WTC11 (cell line): ENCODE results near the gene MRPL19. TPM values are rescaled to one million over a fixed set of nuclear protein-coding genes. Genes with fewer than 3 reads are reported as not detected.

Source experiments
- ATAC-seq: fragments of 200-7000 bp; cut with Tn5 transposase; 2 replicates; pipeline ENCODE4 v1.10.0; 2021; ENCODE audit warnings: mild to moderate bottlenecking, moderate library complexity
- CTCF ChIA-PET: fragments of 300-600 bp; sonication (Branson Sonifier 250); formaldehyde crosslinking; loops from one replicate; lab custom pipeline; 2021; ENCODE audit warnings: antibody characterized with exemption; lab: Charles Lee
- POLR2A ChIA-PET: fragments of 350-600 bp; sonication (Branson Sonifier 250); formaldehyde crosslinking; loops from one replicate; lab custom pipeline; 2021; ENCODE audit warnings: antibody characterized with exemption; lab: Charles Lee
- DNase-seq: peaks from one replicate; pipeline ENCODE4 v3.0.0; 2021; ENCODE audit warnings: low spot score
- H3K27ac Mint-ChIP-seq: 2 replicates; pipeline ENCODE4 v1.8.0; 2021; ENCODE audit warnings: mixed read lengths
- H3K27me3 Mint-ChIP-seq: 2 replicates; pipeline ENCODE4 v1.8.0; 2021; ENCODE audit warnings: low read depth, mild to moderate bottlenecking, moderate library complexity, mixed read lengths
- H3K36me3 Mint-ChIP-seq: 2 replicates; pipeline ENCODE4 v1.8.0; 2021; ENCODE audit warnings: mixed read lengths
- H3K4me1 Mint-ChIP-seq: 2 replicates; pipeline ENCODE4 v1.8.0; 2022; ENCODE audit warnings: mixed read lengths
- H3K4me3 Mint-ChIP-seq: 2 replicates; pipeline ENCODE4 v1.8.0; 2021; ENCODE audit warnings: mild to moderate bottlenecking, moderate library complexity, mixed read lengths
- H3K9me3 Mint-ChIP-seq: 2 replicates; pipeline ENCODE4 v1.8.0; 2021; ENCODE audit warnings: mixed read lengths
- CBFB ChIP-seq: sonication (generic); formaldehyde crosslinking; IDR thresholded peaks from 2 replicates; pipeline ENCODE4 v1.8.1; 2022; ENCODE audit warnings: mild to moderate bottlenecking, low read depth, missing genetic modification reagents
- ELF4 ChIP-seq: sonication (generic); formaldehyde crosslinking; IDR thresholded peaks from 2 replicates; pipeline ENCODE4 v1.8.1; 2022; ENCODE audit warnings: low read depth, mild to moderate bottlenecking, moderate library complexity, missing genetic modification reagents
- ESRRA ChIP-seq: sonication (generic); formaldehyde crosslinking; IDR thresholded peaks from 2 replicates; pipeline ENCODE4 v1.8.1; 2022; ENCODE audit warnings: mild to moderate bottlenecking, missing genetic modification reagents, borderline replicate concordance
- GTF2I ChIP-seq: fragments of 250-450 bp; sonication (Bioruptor Pico); conservative IDR thresholded peaks from 2 replicates; pipeline ENCODE4 v1.4.0; 2021; ENCODE audit warnings: mild to moderate bottlenecking
- HMGA2 ChIP-seq: fragments of 250-450 bp; sonication (Bioruptor Pico); IDR thresholded peaks from 2 replicates; pipeline ENCODE4 v1.4.0; 2021; ENCODE audit warnings: mild to moderate bottlenecking, moderate library complexity
- JAZF1 ChIP-seq: fragments of 250-450 bp; sonication (Bioruptor Pico); IDR thresholded peaks from 2 replicates; pipeline ENCODE4 v1.9.0; 2021; ENCODE audit warnings: moderate library complexity, mild to moderate bottlenecking, inconsistent platforms
- NR2C2 ChIP-seq: sonication (generic); formaldehyde crosslinking; IDR thresholded peaks from 2 replicates; pipeline ENCODE4 v1.8.0; 2022; ENCODE audit warnings: mild to moderate bottlenecking, missing genetic modification reagents
- SMAD3 ChIP-seq: sonication (generic); formaldehyde crosslinking; IDR thresholded peaks from 2 replicates; pipeline ENCODE4 v1.8.0; 2022; ENCODE audit warnings: missing genetic modification reagents, mild to moderate bottlenecking, borderline replicate concordance
- TCF7 ChIP-seq: sonication (generic); formaldehyde crosslinking; IDR thresholded peaks from 2 replicates; pipeline ENCODE4 v1.8.0; 2022; ENCODE audit warnings: mild to moderate bottlenecking, low read depth, missing genetic modification reagents, moderate library complexity
- ZNF671 ChIP-seq: fragments of 250-450 bp; sonication (Bioruptor Pico); IDR thresholded peaks from 2 replicates; pipeline ENCODE4 v1.8.0; 2021; ENCODE audit warnings: mild to moderate bottlenecking
- total RNA-seq: library from RNA; stranded (reverse); gene quantifications from 3 replicates; pipeline ENCODE4 v1.2.3, GENCODE V29; 2021
- TF ChIP-seq, protein P1 (sequence below): sonication (generic); formaldehyde crosslinking; IDR thresholded peaks from 2 replicates; pipeline ENCODE4 v1.8.0; 2022; ENCODE audit warnings: missing genetic modification reagents
- TF ChIP-seq, protein P2 (sequence below): sonication (generic); formaldehyde crosslinking; IDR thresholded peaks from 2 replicates; pipeline ENCODE4 v1.8.1; 2023; ENCODE audit warnings: mild to moderate bottlenecking, missing genetic modification reagents
- TF ChIP-seq, protein P3 (sequence below): sonication (generic); formaldehyde crosslinking; IDR thresholded peaks from 2 replicates; pipeline ENCODE4 v1.8.1; 2023; ENCODE audit warnings: mild to moderate bottlenecking, missing genetic modification reagents, moderate library complexity
- TF ChIP-seq, protein P4 (sequence below): sonication (generic); formaldehyde crosslinking; IDR thresholded peaks from 2 replicates; pipeline ENCODE4 v1.8.0; 2023; ENCODE audit warnings: mild to moderate bottlenecking, missing genetic modification reagents
- TF ChIP-seq, protein P5 (sequence below): sonication (generic); formaldehyde crosslinking; IDR thresholded peaks from 2 replicates; pipeline ENCODE4 v1.8.1; 2022; ENCODE audit warnings: low read depth, missing genetic modification reagents, borderline replicate concordance
- TF ChIP-seq, protein P6 (sequence below): fragments of 250-450 bp; sonication (Bioruptor Pico); IDR thresholded peaks from 2 replicates; pipeline ENCODE4 v1.9.0; 2021; ENCODE audit warnings: mild to moderate bottlenecking
- TF ChIP-seq, protein P7 (sequence below): sonication (generic); formaldehyde crosslinking; conservative IDR thresholded peaks from 2 replicates; pipeline ENCODE4 v1.8.1; 2022; ENCODE audit warnings: mild to moderate bottlenecking, missing genetic modification reagents

Gene MRPL19
- total RNA-seq, 1 experiment from 2014 or later = 65.8 TPM

DNA sequence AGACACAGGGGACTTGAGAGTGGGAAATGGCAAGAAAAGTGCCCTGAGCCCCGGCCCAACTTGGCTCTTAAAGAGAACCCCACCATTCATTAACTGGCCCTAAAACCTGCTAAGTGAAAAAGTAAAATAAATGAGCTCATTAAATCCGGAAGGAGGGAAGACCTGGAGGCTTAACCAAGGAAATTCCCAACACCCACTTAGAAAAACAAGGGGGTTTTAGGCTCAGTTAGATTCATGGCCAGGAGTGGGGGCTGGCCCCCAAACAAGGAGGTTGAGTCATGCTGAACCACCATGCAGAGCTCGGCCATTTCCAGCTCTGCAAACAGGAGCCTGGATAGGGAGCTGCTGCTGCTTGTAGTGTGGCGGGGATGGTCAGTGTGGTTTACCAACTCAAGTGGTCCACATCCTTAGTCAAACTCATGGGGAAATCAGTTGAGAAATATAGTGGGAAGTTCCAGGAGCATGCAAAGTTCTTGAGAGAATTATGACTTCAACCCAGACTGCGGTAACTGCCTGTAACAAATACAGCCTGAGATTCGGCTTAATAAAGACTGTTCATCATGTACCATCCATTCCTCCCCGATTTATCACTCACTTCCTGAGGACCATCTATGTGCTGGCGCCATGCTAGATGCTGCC is 39.7 kb upstream of the MRPL19 start (continued):
- TF ChIP-seq, protein P1, sequence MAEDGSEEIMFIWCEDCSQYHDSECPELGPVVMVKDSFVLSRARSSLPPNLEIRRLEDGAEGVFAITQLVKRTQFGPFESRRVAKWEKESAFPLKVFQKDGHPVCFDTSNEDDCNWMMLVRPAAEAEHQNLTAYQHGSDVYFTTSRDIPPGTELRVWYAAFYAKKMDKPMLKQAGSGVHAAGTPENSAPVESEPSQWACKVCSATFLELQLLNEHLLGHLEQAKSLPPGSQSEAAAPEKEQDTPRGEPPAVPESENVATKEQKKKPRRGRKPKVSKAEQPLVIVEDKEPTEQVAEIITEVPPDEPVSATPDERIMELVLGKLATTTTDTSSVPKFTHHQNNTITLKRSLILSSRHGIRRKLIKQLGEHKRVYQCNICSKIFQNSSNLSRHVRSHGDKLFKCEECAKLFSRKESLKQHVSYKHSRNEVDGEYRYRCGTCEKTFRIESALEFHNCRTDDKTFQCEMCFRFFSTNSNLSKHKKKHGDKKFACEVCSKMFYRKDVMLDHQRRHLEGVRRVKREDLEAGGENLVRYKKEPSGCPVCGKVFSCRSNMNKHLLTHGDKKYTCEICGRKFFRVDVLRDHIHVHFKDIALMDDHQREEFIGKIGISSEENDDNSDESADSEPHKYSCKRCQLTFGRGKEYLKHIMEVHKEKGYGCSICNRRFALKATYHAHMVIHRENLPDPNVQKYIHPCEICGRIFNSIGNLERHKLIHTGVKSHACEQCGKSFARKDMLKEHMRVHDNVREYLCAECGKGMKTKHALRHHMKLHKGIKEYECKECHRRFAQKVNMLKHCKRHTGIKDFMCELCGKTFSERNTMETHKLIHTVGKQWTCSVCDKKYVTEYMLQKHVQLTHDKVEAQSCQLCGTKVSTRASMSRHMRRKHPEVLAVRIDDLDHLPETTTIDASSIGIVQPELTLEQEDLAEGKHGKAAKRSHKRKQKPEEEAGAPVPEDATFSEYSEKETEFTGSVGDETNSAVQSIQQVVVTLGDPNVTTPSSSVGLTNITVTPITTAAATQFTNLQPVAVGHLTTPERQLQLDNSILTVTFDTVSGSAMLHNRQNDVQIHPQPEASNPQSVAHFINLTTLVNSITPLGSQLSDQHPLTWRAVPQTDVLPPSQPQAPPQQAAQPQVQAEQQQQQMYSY (CRISPR knock-in tag) = no peak
- TF ChIP-seq JAZF1 (CRISPR knock-in tag) (no peak), ZNF671 (CRISPR knock-in tag) (no peak), ELF4 (CRISPR knock-in tag) (no peak)
- TF ChIP-seq, protein P2, sequence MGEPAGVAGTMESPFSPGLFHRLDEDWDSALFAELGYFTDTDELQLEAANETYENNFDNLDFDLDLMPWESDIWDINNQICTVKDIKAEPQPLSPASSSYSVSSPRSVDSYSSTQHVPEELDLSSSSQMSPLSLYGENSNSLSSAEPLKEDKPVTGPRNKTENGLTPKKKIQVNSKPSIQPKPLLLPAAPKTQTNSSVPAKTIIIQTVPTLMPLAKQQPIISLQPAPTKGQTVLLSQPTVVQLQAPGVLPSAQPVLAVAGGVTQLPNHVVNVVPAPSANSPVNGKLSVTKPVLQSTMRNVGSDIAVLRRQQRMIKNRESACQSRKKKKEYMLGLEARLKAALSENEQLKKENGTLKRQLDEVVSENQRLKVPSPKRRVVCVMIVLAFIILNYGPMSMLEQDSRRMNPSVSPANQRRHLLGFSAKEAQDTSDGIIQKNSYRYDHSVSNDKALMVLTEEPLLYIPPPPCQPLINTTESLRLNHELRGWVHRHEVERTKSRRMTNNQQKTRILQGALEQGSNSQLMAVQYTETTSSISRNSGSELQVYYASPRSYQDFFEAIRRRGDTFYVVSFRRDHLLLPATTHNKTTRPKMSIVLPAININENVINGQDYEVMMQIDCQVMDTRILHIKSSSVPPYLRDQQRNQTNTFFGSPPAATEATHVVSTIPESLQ = no peak

DNA sequence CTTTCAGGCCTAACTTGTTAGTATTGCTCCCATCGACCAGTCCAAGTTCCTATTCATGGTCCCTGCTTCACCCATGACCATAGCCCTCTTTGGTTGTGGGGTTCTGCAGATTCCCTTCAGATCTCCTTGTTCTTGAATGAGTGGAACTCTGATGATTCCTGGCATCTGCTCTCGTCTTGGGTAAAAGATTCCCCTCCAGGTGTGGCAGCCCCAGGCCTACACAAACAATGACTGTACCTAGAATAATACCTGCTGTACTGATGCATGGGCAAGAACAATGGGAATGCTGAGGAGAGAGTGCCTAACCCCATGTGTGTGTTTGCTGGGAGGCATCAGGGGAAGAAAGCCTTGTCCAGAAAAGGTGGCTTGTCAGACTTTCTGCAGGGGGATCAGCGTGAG is 39.2 kb upstream of the MRPL19 start:
- TF ChIP-seq TCF7 (CRISPR knock-in tag) (no peak), ZNF671 (CRISPR knock-in tag) (no peak), CBFB (CRISPR knock-in tag) (no peak), SMAD3 (CRISPR knock-in tag) (no peak), NR2C2 (CRISPR knock-in tag) (no peak)
- TF ChIP-seq, protein P3, sequence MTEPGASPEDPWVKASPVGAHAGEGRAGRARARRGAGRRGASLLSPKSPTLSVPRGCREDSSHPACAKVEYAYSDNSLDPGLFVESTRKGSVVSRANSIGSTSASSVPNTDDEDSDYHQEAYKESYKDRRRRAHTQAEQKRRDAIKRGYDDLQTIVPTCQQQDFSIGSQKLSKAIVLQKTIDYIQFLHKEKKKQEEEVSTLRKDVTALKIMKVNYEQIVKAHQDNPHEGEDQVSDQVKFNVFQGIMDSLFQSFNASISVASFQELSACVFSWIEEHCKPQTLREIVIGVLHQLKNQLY (CRISPR knock-in tag) = no peak
- TF ChIP-seq, protein P4, sequence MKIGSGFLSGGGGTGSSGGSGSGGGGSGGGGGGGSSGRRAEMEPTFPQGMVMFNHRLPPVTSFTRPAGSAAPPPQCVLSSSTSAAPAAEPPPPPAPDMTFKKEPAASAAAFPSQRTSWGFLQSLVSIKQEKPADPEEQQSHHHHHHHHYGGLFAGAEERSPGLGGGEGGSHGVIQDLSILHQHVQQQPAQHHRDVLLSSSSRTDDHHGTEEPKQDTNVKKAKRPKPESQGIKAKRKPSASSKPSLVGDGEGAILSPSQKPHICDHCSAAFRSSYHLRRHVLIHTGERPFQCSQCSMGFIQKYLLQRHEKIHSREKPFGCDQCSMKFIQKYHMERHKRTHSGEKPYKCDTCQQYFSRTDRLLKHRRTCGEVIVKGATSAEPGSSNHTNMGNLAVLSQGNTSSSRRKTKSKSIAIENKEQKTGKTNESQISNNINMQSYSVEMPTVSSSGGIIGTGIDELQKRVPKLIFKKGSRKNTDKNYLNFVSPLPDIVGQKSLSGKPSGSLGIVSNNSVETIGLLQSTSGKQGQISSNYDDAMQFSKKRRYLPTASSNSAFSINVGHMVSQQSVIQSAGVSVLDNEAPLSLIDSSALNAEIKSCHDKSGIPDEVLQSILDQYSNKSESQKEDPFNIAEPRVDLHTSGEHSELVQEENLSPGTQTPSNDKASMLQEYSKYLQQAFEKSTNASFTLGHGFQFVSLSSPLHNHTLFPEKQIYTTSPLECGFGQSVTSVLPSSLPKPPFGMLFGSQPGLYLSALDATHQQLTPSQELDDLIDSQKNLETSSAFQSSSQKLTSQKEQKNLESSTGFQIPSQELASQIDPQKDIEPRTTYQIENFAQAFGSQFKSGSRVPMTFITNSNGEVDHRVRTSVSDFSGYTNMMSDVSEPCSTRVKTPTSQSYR = no peak
- Mint-ChIP-seq H3K27me3 (peaks cover 16% of the 10 kb centered on the region), H3K27ac (no peak overlapping the region), H3K4me1 (peaks cover 13% of the 10 kb centered on the region), H3K9me3 (peaks cover 11% of the 10 kb centered on the region), H3K4me3 (no peak overlapping the region), H3K36me3 (no peaks in the 10 kb centered on the region)
- DNase-seq = no peak
- ChIA-PET POLR2A (no interaction called here), CTCF (interaction anchor here (1.2 to 1.6 kb wide), 2 partner anchors 21 to 46 kb away, joined by 4 to 10 read pairs; no protein-coding TSS in a partner anchor)
- ATAC-seq = no peak

DNA sequence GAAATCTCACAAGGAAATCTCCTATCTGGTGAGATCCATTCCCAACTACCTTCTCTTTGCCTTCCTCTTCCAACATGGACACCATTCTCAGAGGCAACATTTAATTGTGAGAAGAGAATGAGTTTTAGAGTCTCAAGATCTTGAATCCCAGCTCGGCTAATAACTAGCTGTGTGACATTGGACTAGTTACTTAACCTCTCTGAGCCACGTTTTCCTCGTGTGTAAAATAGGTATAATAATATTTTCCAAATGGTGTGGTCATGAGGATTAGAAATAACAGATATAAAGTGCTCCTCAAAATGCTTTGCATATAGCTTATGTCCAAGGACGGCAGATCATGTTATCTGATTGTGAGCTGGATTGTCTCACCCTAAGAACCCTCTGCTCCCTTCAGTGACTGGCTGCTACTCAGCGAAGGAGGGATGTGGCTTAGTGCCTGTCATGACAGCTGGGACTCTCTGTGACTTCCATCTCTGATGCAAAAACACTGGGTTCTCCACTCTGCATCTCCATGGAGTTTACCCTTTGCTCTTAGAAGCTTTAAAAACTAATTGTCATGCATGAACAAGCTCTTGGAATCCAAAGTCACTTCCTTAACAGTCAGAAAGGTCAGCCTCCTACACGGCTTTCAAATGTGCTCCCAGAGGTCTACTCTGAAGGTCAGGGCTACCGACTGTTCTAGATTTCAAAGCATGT is 38.4 kb upstream of the MRPL19 start:
- H3K9me3 Mint-ChIP-seq = peaks cover 11% of the 10 kb centered on the region
- POLR2A ChIA-PET = interaction anchor here (0.7 kb wide), 1 partner anchor 18 kb away, joined by 3 read pairs; no protein-coding TSS in a partner anchor
- H3K27me3 Mint-ChIP-seq = peaks cover 16% of the 10 kb centered on the region
- ATAC-seq (peak; percentile 28), DNase-seq (no peak)
- no peaks in the 10 kb centered on the region for H3K36me3 Mint-ChIP-seq
- H3K4me3 Mint-ChIP-seq = peak overlapping the region; percentile 66
- CTCF ChIA-PET = interaction anchor here (0.8 to 3.4 kb wide), 37 partner anchors 7 to 688 kb away, joined by 3 to 55 read pairs (median 4); partner anchors contain the start of genes EVA1A and TACR1
- H3K27ac Mint-ChIP-seq = no peak overlapping the region
- H3K4me1 Mint-ChIP-seq = peaks cover 13% of the 10 kb centered on the region
- TF ChIP-seq, protein P5, sequence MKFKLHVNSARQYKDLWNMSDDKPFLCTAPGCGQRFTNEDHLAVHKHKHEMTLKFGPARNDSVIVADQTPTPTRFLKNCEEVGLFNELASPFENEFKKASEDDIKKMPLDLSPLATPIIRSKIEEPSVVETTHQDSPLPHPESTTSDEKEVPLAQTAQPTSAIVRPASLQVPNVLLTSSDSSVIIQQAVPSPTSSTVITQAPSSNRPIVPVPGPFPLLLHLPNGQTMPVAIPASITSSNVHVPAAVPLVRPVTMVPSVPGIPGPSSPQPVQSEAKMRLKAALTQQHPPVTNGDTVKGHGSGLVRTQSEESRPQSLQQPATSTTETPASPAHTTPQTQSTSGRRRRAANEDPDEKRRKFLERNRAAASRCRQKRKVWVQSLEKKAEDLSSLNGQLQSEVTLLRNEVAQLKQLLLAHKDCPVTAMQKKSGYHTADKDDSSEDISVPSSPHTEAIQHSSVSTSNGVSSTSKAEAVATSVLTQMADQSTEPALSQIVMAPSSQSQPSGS (CRISPR knock-in tag) = no peak
- TF ChIP-seq GTF2I (CRISPR knock-in tag) (no peak), HMGA2 (0 out of 2 replicates have a peak, but pooled peaks have one; percentile 13), ESRRA (CRISPR knock-in tag) (no peak)
- TF ChIP-seq, protein P6, sequence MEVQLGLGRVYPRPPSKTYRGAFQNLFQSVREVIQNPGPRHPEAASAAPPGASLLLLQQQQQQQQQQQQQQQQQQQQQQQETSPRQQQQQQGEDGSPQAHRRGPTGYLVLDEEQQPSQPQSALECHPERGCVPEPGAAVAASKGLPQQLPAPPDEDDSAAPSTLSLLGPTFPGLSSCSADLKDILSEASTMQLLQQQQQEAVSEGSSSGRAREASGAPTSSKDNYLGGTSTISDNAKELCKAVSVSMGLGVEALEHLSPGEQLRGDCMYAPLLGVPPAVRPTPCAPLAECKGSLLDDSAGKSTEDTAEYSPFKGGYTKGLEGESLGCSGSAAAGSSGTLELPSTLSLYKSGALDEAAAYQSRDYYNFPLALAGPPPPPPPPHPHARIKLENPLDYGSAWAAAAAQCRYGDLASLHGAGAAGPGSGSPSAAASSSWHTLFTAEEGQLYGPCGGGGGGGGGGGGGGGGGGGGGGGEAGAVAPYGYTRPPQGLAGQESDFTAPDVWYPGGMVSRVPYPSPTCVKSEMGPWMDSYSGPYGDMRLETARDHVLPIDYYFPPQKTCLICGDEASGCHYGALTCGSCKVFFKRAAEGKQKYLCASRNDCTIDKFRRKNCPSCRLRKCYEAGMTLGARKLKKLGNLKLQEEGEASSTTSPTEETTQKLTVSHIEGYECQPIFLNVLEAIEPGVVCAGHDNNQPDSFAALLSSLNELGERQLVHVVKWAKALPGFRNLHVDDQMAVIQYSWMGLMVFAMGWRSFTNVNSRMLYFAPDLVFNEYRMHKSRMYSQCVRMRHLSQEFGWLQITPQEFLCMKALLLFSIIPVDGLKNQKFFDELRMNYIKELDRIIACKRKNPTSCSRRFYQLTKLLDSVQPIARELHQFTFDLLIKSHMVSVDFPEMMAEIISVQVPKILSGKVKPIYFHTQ (CRISPR knock-in tag) = no peak
- TF ChIP-seq, protein P7, sequence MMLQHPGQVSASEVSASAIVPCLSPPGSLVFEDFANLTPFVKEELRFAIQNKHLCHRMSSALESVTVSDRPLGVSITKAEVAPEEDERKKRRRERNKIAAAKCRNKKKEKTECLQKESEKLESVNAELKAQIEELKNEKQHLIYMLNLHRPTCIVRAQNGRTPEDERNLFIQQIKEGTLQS = no peak
